AG04450 (cell line): Measurements from ENCODE around the gene CABLES2. TPM values are rescaled to one million over a fixed set of nuclear protein-coding genes. Genes with fewer than 3 reads are reported as not detected.

Experiments
- CTCF ChIA-PET: fragments of 300-600, 350-600 bp; formaldehyde crosslinking; extraction: SDS; loops from one replicate; lab custom pipeline; 2022; ENCODE audit warnings: antibody characterized with exemption, inconsistent platforms; lab: Charles Lee
- POLR2A ChIA-PET: fragments of 350-600 bp; formaldehyde crosslinking; extraction: SDS; loops from one replicate; lab custom pipeline; 2021; ENCODE audit warnings: antibody characterized with exemption, inconsistent platforms; lab: Yijun Ruan, JAX
- DNase-seq: peaks from one replicate; pipeline ENCODE4 v3.0.0-alpha.2; 2011; ENCODE audit warnings: low read depth, low spot score
- H3K27ac ChIP-seq: one replicate; pipeline ENCODE4 v1.5.1; 2012; ENCODE audit warnings: low read depth, low read length, control low read depth
- H3K27me3 ChIP-seq: one replicate; pipeline ENCODE4 v1.6.0; 2012; ENCODE audit warnings: low read length; ENCODE audit not compliant: control insufficient read depth, insufficient read depth
- H3K4me3 ChIP-seq: 2 replicates; pipeline ENCODE4 v1.5.1; 2011; ENCODE audit warnings: mild to moderate bottlenecking, low read depth, low read length, control low read depth
- H3K9me3 ChIP-seq: 2 replicates; pipeline ENCODE4 v1.5.1; 2012; ENCODE audit warnings: low read length; ENCODE audit not compliant: control insufficient read depth, insufficient read depth
- polyA plus RNA-seq: library from polyadenylated mRNA; depleted of rRNA; stranded (reverse); fragments of >200 nt; gene quantifications from 2 replicates; pipeline ENCODE4 v1.2.3, GENCODE V29; 2011
- TF ChIP-seq, protein P1 (sequence below): IDR thresholded peaks from 2 replicates; pipeline ENCODE4 v1.5.1; 2011; ENCODE audit warnings: low read depth, low read length, control low read depth, inconsistent platforms

The CABLES2 gene
- polyA plus RNA-seq, 1 experiment, result 3.8 TPM

DNA sequence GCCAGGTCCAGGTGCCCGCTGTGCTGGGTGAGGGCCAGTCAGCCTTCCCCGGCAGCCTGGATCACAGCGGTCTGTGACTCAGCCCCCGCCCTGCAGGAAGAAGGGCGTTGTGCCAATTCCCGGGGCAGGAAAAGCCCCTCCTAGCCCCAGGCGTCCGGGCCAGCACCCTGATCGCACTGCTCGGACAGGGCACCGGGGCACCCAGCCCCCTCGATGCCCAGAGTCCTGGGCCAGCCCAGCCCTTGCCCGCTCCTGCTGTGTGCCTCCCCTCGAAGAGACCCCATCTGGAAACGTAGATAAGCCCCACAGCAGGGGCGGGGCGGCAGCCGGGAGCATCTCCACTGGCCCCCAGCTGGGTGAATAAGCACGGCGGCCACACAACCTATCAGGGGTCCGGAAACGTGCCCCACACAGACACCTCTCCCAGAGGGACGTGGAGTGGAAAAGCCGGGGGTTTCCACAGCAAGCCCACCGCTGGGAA is 49.9 kb downstream of the CABLES2 start:
- Histone ChIP-seq H3K4me3 (no peak overlapping the region), H3K27ac (no peak overlapping the region), H3K9me3 (no peaks in the 10 kb centered on the region; the same call in 1 of the 2 replicates), H3K27me3 (no peaks in the 10 kb centered on the region)
- no peak for DNase-seq
- POLR2A ChIA-PET, result interaction anchor here (0.6 to 1.9 kb wide), 5 partner anchors 8 to 18 kb away, joined by 3 to 6 read pairs (median 3); no protein-coding TSS in a partner anchor
- TF ChIP-seq, protein P1, sequence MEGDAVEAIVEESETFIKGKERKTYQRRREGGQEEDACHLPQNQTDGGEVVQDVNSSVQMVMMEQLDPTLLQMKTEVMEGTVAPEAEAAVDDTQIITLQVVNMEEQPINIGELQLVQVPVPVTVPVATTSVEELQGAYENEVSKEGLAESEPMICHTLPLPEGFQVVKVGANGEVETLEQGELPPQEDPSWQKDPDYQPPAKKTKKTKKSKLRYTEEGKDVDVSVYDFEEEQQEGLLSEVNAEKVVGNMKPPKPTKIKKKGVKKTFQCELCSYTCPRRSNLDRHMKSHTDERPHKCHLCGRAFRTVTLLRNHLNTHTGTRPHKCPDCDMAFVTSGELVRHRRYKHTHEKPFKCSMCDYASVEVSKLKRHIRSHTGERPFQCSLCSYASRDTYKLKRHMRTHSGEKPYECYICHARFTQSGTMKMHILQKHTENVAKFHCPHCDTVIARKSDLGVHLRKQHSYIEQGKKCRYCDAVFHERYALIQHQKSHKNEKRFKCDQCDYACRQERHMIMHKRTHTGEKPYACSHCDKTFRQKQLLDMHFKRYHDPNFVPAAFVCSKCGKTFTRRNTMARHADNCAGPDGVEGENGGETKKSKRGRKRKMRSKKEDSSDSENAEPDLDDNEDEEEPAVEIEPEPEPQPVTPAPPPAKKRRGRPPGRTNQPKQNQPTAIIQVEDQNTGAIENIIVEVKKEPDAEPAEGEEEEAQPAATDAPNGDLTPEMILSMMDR, result no peak
- CTCF ChIA-PET, result interaction anchor here (1.1 to 1.4 kb wide), 2 partner anchors 25 to 26 kb away, joined by 4 read pairs; no protein-coding TSS in a partner anchor

DNA sequence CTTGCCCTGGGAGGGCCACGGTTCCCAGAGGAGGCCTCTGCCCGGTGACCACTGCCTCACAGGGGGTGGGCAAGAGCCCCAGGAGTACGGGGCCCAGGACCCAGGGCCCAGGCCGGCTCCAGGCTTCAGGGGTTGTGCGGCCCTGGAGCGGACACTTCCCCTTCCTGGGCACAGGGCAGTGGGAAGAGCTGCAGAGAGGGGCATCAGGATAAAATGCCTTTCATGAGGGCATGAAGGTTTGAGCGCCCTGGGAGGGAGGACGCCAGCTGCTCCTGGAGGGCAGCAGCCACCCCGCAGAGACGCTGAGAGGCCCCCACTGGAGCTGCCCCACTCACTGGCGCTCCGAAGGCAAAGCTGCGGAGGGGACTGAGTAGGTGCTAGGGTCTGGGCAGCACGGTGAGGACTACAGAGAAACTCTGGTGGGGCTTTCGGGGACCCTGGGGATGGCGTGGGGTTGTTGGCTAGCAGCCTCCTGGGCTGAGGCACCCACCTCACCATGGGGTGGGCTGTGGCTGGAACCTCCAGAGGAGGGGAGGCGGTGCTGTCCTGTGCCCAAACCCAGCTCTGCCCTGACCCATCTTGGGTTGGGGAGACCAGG is 50.4 kb downstream of the CABLES2 start:
- ChIA-PET POLR2A (interaction anchor here (0.5 to 1.9 kb wide), 4 partner anchors 9 to 19 kb away, joined by 3 to 6 read pairs (median 3); no protein-coding TSS in a partner anchor), CTCF (interaction anchor here (1.4 kb wide), 1 partner anchor 26 kb away, joined by 4 read pairs; no protein-coding TSS in a partner anchor)
- DNase-seq, result no peak
- H3K9me3 ChIP-seq, result no peaks in the 10 kb centered on the region; the same call in 1 of the 2 replicates
- no peaks in the 10 kb centered on the region for H3K27me3 ChIP-seq
- TF ChIP-seq, protein P1, result no peak
- H3K4me3 ChIP-seq, result no peak overlapping the region
- peak overlapping the region; percentile 47 for H3K27ac ChIP-seq

DNA sequence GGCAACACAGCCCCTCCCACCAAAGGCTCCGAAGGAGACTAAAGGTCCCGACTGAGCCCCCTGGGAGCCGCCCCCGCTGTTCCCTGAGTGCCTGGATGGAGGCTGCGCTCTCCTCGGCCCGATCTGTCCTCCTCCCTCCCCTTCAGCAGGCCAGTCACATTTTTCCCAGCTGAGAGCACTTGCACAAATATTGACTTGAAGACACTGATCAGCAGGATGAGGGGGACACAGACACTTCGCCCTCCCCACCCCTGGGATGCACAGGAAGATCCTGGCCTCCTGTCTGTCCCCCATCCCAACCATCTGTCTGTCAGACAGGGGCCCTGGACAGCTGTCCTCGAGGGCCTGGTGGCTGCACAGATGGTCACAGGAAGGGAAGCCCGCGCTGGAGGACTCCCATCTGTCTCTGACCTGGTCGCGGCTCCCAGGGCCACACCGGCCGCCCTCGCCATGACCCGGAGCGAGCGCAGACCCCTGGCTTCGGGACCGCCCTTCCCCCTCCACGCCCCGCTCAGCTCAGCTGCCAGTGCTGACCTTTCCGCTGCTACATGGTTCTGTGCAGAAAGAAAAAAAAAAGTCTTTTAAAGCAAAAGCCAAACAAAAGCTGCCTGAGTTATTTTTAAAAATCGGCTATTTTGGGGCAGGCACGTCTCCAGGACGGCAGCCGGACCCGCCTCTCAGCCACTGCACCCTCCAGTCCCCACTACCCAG is 51.1 kb downstream of the CABLES2 start:
- TF ChIP-seq, protein P1, result no peak
- ChIA-PET CTCF (interaction anchor here (0.5 to 1.4 kb wide), 2 partner anchors 27 to 54 kb away, joined by 3 to 4 read pairs; no protein-coding TSS in a partner anchor), POLR2A (interaction anchor here (0.5 to 1.9 kb wide), 4 partner anchors 9 to 19 kb away, joined by 3 to 6 read pairs (median 3); no protein-coding TSS in a partner anchor)
- no peak for DNase-seq
- H3K4me3 ChIP-seq, result no peak overlapping the region
- H3K9me3 ChIP-seq, result no peaks in the 10 kb centered on the region; the same call in 1 of the 2 replicates
- H3K27me3 ChIP-seq, result no peaks in the 10 kb centered on the region
- peak overlapping the region; percentile 47 for H3K27ac ChIP-seq

DNA sequence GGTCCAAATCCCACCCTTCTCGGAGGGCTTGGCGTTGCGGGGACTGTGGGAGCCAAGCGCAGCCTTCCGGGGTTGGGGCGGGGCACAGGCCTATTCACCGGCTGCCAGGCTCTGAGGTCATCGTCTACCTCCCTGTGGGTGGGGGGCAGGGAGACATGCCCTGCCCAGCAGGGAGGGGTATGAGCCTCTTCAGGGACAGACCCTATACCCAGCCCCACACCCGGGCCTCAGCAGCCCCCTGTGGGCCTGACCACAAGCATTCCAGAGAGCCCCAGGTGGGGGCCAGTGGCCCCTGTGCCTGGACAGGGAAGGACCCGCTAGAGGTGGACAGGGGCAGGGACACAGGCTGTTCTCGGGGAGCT is 51.6 kb downstream of the CABLES2 start:
- H3K27me3 ChIP-seq, result no peaks in the 10 kb centered on the region
- no peak for DNase-seq
- H3K4me3 ChIP-seq, result no peak overlapping the region
- TF ChIP-seq, protein P1, result no peak
- H3K9me3 ChIP-seq, result no peaks in the 10 kb centered on the region; the same call in 1 of the 2 replicates
- peak overlapping the region; percentile 11 for H3K27ac ChIP-seq
- POLR2A ChIA-PET, result interaction anchor here (1.9 kb wide), 1 partner anchor 20 kb away, joined by 6 read pairs; no protein-coding TSS in a partner anchor
- CTCF ChIA-PET, result interaction anchor here (1.4 kb wide), 1 partner anchor 27 kb away, joined by 4 read pairs; no protein-coding TSS in a partner anchor
